NB4 (cell line): ENCODE data around the gene HCN2.

Source experiments
- DNase-seq: peaks from one replicate; pipeline ENCODE4 v3.0.0; 2010; ENCODE audit warnings: low read depth
- H3K4me3 ChIP-seq: one replicate; pipeline ENCODE4 v1.5.1; 2011; ENCODE audit warnings: mild to moderate bottlenecking, low read depth, low read length, moderate library complexity
- MYC ChIP-seq: IDR thresholded peaks from 2 replicates; pipeline ENCODE4 v1.6.1; 2011; ENCODE audit warnings: low read depth, low read length
- POLR2A ChIP-seq: IDR thresholded peaks from 2 replicates; pipeline ENCODE4 v1.6.1; 2011; ENCODE audit warnings: mild to moderate bottlenecking; ENCODE audit not compliant: insufficient read length; ENCODE audit errors: extremely low read depth
- TF ChIP-seq, protein P1 (sequence below): IDR thresholded peaks from one replicate; pipeline ENCODE4 v1.5.1; 2012; ENCODE audit warnings: low read depth, low read length
- TF ChIP-seq, protein P2 (sequence below): IDR thresholded peaks from 2 replicates; pipeline ENCODE4 v1.6.1; 2011; ENCODE audit warnings: low read depth, low read length

Gene HCN2

DNA sequence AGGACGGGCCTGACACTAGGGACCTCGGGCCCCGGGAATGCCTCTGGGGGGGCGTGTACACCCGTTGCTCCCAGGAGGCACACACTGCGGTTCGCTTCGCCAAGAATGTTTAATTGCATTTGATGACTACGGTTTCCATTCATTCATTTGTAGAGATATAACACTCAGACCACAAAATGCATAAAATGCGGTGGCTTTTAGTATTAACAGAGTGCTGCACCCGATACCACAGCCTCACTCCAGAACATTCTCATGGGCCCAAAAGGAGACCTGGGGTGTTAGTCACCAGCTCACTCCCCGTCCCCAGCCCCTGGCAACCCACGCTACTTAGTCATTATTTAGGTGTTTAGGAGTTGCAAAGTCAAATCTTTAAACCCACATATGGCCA, 21.8 kb downstream of the HCN2 start:
- H3K4me3 ChIP-seq: peak overlapping the region; percentile 36
- TF ChIP-seq, protein P1, sequence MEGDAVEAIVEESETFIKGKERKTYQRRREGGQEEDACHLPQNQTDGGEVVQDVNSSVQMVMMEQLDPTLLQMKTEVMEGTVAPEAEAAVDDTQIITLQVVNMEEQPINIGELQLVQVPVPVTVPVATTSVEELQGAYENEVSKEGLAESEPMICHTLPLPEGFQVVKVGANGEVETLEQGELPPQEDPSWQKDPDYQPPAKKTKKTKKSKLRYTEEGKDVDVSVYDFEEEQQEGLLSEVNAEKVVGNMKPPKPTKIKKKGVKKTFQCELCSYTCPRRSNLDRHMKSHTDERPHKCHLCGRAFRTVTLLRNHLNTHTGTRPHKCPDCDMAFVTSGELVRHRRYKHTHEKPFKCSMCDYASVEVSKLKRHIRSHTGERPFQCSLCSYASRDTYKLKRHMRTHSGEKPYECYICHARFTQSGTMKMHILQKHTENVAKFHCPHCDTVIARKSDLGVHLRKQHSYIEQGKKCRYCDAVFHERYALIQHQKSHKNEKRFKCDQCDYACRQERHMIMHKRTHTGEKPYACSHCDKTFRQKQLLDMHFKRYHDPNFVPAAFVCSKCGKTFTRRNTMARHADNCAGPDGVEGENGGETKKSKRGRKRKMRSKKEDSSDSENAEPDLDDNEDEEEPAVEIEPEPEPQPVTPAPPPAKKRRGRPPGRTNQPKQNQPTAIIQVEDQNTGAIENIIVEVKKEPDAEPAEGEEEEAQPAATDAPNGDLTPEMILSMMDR: no peak
- no peak for TF ChIP-seq MYC
- TF ChIP-seq, protein P2, sequence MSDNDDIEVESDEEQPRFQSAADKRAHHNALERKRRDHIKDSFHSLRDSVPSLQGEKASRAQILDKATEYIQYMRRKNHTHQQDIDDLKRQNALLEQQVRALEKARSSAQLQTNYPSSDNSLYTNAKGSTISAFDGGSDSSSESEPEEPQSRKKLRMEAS: no peak
- no peak for TF ChIP-seq POLR2A
- DNase-seq: peak; percentile 57

DNA sequence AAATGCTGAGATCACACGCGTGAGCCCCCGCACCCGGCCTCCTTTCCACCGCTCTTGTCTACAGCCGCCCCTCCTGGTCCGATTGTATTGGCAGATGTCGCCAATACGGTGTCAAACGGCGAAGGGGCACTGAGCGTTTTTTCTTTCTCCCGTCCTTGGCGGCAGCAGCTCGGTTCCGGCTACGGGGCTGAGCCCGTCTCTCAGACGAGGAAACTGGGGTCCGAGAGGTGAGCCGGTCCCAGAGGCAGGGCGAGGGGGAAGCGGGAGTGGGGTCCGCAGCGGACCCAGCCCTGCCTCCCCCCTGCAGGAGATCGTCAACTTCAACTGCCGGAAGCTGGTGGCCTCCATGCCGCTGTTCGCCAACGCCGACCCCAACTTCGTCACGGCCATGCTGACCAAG, 23.3 kb downstream of the HCN2 start:
- DNase-seq: no peak
- no peak overlapping the region for H3K4me3 ChIP-seq
- TF ChIP-seq, protein P2: no peak
- TF ChIP-seq POLR2A (no peak), MYC (no peak)
- TF ChIP-seq, protein P1: no peak

DNA sequence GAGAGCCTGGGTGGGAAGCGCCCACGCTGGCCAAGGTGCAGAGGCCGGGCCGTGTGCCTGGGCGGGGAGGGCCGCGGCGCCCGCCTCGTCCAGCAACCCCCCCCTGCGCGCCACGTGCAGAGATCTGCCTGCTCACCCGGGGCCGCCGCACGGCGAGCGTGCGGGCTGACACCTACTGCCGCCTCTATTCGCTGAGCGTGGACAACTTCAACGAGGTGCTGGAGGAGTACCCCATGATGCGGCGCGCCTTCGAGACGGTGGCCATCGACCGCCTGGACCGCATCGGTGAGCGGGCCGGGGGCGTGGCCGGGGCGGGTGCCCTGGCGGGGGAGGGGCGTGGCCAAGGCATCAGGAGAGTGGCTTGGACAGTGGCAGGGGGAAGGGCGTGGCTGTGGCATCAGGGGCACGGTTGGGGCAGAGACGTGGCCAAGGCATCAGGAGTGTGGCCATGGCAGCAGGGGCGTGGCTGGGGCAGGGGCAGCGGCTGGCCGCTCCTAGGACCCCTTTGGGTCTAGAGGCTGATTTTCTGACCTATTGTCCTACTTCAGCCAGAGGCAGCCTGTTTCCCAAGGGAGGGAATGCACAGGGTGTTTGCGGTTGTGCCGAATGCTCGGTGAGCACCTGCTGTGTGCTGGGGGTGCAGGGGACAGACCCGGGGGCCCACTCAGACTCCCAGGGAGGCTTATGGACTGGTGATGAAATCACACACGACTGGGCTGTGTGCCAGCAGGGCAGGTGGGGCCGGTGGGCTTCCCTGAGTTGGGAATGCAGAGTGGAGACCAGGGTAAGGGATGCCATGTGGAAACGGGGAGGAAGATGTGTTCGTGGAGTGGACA, 24.3 kb downstream of the HCN2 start:
- DNase-seq: no peak
- no peak overlapping the region for H3K4me3 ChIP-seq
- TF ChIP-seq POLR2A: no peak
- TF ChIP-seq, protein P1: no peak
- TF ChIP-seq MYC: no peak
- TF ChIP-seq, protein P2: no peak

DNA sequence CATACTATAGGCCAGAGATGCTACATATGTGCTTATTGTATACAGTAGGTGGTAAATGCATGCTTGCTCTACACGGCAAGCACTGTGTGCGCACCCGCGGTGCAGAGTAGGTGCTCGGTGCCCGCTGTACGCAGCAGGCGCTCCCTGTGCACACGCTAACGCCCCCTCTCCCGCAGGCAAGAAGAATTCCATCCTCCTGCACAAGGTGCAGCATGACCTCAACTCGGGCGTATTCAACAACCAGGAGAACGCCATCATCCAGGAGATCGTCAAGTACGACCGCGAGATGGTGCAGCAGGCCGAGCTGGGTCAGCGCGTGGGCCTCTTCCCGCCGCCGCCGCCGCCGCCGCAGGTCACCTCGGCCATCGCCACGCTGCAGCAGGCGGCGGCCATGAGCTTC, 25.9 kb downstream of the HCN2 start:
- TF ChIP-seq POLR2A (no peak), MYC (no peak)
- TF ChIP-seq, protein P1: no peak
- TF ChIP-seq, protein P2: no peak
- DNase-seq: no peak
- H3K4me3 ChIP-seq: no peak overlapping the region

DNA sequence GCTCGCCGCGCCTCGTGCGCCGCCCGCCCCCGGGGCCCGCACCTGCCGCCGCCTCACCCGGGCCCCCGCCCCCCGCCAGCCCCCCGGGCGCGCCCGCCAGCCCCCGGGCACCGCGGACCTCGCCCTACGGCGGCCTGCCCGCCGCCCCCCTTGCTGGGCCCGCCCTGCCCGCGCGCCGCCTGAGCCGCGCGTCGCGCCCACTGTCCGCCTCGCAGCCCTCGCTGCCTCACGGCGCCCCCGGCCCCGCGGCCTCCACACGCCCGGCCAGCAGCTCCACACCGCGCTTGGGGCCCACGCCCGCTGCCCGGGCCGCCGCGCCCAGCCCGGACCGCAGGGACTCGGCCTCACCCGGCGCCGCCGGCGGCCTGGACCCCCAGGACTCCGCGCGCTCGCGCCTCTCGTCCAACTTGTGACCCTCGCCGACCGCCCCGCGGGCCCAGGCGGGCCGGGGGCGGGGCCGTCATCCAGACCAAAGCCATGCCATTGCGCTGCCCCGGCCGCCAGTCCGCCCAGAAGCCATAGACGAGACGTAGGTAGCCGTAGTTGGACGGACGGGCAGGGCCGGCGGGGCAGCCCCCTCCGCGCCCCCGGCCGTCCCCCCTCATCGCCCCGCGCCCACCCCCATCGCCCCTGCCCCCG, 26.5 kb downstream of the HCN2 start:
- TF ChIP-seq MYC (no peak), POLR2A (no peak)
- TF ChIP-seq, protein P1: no peak

More for the DNA sequence above, 26.5 kb downstream of the HCN2 start:
- H3K4me3 ChIP-seq: no peak overlapping the region
- DNase-seq: no peak
